GM21825 (cell line): ENCODE results near the gene EPB41L4A.

Experiments used
- ATAC-seq: cut with Tn5 transposase; IDR thresholded peaks from one replicate; pipeline ENCODE4 v1.9.1; 2021; ENCODE audit warnings: mild to moderate bottlenecking, moderate library complexity; ENCODE audit not compliant: unreplicated experiment

The EPB41L4A gene

DNA sequence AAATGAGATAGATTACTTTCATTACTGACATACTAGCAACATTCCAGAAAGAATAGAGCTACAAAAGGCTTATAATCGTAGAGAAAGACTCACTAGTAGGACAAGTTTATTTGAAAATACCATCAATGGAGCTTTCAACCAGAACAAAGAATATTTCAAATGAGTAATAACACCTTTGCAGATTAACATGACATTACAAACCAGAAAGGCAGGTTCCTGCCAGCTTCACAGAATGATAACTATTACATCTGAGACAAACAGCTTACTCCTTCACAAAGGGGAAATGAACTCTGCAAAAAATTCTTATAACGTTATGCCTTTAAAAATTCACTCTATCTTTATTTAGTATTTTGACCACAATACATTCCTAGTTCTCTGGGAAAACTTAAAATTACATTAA, 103.1 kb downstream of the EPB41L4A start:
- ATAC-seq: no peak

DNA sequence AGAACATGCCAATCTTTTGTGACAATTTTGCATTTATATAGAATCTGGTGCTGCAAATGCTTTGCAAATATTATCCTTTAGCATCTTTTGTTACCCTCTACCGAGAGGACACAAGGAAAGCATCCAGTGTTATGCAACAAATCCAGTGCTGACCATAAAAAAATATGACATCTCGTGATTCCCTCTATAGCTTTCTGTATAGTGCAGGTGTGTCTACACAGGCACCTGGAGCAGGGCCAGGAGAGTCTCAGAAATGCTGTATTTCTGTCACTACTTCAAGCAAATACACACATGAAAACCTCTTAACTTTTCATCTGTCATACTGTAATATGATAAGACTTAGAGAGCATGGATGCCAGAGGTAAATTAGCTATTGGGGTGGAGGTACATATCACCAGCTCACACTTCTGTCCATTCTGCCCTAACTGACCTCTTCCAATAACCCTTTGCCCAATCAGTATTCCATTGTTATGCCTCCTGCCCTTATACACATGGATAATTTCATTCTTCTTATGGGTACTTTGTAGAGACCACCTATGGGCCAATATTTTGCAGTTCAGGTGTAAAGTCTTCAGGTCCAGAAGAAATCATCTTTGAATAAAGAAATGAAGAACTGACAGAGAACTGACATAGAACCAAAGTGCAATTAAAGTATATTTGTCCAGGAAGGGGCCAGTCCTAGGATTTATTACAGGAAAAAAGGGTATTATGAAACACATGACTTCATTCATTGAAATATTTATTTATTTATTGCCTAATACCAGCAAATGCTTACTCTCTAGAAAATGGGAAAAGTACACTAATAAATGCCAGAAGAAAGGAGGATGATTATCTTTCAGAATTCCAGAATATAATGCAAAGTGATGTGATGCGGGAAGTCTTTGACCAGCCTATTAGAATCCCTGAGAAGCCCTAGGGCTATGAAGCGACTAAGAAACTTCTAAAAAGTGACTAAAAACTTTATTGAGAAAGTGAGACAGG, 106.5 kb downstream of the EPB41L4A start:
- no peak for ATAC-seq

DNA sequence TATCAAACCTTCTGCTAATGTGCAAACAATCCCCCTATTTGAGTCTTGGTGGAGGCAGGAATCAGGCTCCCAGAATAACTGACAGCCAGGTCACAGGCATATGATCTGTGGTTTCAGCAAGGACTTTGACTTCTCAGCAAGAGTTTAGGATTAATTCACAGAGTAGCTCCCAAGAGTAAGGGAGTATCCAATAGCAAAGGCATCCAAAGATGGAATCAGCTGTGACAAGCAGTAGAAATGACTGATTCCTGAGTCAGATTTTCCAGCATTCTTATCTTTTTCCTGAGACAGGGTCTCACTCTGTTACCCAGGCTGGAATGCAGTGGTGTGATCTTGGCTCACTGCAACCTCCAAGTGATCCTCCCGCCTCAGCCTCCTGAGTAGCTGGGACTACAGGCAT, 108.3 kb downstream of the EPB41L4A start:
- no peak for ATAC-seq

DNA sequence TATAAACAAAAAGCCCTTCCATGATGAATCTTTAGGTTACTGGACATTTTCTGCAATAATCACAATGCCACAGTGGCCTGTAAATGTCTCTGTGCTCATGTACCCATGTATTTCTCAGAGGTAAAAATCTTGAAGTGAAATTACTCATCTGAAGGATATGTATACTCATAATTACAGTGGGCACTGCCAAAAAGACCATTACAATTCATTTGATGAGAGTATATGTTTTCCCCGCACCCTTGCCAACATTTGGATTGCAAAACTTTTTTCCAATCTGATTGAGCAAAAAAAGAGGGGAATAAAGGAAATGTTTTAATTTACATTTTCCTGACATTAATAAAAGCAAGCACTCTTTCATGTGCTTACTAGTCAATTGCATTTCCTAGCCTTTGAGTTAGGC, 110.5 kb downstream of the EPB41L4A start:
- ATAC-seq: no peak

DNA sequence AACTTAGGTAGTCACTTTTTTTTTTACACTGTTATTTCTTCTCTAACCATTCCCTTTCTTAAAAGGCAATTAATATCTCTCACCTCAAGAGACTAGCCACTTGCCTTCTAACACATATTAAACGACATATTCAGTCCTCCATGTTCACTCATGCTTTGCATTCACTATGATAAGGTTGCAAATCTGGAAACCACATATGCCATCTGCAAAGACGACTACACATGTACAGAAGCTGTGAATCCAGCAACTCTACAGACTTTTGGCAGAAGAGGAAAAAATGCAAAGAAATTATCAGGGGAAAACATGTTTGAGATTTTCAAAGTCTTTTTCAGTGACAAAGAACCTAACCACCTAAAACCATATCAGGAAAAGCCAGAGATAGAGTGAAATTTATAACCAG, 112.1 kb downstream of the EPB41L4A start:
- no peak for ATAC-seq

DNA sequence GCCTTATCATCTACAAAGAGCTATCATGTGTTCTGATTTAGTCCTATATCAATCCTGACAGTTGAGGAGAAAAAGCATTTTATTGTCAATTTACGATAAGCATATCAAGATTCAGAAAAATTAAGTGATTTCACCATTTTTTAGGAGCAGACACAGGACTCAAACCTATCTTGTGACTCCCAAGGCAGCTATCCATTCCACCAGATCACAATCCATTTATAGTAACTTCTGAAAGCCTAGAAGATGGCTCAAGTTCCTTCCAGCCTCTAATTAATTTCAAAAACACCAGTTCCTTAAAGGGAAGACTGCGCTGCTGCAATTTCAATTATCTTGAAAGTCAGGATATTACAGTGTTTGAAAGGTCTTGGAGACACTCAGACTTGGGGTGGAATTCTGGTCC, 114.3 kb downstream of the EPB41L4A start:
- no peak for ATAC-seq

DNA sequence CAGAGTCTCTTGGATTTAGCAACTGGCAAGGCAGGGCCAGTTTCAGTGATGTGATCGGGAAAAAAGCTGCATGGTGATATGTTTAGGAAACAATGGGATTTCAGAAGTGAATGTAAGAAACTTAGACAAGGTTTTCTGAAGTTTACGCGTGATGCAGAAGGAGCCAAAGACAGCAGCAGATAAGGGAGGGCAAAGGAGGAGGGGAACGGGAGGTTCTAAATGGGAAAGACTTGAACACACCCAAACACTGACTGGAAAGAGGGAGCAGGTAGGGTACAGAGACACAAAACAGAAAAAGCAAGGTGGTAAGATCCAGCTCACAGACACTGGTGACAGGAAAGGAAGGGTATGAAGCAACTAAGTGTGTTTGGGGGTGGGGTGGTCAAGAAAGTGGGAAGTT, 115.4 kb downstream of the EPB41L4A start:
- no peak for ATAC-seq

DNA sequence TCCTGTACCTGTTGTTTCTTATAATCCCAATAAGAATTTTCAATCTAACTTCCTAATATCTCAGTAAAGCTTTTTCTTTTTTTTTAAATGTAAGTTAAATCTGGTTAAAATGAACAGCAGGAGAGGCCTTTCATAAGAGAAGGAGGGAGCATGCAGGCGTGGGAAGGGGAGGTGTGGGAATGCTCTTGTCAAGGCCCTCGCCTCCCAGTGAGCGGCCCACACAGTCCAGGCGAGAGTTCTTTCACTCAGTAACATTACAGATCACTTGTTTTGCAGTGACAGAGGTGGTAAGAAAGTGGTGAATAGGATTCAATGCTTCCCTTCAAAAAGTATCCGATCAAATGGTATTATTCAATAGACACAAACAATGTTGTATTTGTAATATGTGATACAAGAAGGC, 125.0 kb downstream of the EPB41L4A start:
- no peak for ATAC-seq

DNA sequence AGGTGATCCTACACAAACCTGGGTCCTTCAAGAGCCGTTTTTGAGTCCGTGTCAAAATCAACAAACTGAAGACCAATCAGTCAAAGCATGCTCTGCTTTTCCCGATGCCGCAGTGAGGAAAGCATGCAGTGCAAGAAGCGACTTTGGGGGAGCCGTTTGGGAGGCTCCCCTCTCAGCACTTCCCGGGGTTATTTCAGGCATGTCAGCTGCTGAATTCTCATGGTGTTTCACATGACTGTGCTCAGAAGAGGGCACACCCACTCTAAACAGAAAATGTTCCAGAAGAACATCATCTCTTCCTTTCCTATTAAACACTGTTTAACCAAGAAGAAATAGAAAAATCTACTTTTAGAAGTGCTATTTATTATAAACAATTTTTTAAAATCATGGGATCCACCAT, 125.5 kb downstream of the EPB41L4A start:
- no peak for ATAC-seq

DNA sequence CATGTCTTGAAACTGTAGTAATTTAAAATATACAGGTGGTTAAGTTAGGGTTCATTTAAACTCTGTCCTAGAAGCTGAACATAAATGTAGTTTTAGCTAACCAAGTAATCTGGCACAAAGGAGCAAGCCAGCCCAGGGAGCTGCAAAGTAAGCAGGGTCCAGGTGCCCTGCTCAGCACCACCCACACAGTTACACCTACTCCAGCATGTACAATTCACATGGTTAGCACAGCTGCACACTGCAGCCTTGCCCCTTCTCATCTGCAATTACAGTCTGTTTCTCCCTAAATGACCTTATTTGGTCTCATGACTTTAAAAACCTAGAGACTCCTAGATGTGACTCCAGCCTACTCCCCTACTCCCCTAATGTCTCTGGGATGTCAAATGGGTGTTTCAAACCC, 128.4 kb downstream of the EPB41L4A start:
- no peak for ATAC-seq

DNA sequence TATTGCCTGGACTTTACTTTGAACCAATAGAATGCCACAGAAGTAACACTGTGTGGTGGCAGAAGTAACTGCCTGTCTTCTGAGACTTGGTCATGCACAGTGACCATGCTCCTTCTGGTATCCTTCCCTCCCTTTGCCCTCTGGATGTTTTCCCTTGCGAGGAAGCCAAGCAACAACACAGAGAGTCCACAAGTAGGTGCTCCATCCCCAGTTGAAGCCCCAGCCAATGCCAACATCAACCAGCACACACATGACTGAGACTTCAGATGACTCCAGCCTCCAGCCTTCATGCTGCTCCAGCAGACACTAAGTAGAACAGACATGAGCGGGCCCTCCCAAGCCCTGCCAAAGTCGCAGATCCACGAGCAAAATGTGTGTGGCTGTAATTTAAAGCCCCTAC, 129.6 kb downstream of the EPB41L4A start:
- ATAC-seq: no peak

DNA sequence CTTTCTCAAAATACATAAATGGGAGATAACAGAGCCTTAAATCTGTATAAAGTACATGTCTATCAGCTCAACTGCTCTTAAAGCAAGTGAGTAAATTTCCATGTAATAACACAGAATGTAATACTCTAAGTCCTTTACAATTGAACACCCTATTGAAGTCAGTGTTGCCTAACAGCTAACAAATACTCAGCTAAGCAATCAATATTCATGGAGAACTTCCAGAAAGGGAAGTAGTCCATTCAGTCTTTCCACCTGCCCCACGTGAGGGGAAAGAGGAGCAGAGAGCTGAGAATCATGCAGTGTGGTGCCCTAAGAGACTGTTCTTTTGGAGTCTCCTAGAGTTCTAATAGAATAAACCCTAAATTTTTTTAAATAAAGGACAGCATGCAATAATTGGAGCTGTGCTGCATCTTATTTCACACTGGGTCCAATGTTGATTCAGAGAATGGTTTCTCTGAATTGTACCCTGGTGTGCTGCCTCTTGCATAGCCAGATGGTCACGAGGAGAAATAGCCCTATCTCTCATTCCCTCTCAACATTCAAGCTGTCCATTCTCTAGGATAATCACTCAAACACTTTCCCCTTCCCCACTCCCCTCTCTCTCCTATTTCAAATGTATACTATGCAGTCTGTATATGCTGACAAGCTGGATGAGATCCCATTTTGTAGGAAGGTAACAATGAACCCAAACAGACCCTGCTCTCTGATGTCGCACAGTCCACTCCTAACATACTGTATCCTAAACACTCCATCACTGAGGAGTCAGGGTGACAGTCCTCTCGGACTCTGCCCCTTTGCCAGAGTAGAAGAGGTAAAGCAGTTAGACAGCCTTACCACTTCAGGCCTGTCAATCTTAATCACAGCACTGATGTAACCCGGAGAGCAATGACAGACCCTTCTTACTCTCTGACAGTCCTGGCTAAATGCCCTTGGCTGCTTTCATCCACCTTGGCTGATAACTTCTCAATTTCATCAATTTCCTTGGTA, 134.8 kb downstream of the EPB41L4A start:
- no peak for ATAC-seq

DNA sequence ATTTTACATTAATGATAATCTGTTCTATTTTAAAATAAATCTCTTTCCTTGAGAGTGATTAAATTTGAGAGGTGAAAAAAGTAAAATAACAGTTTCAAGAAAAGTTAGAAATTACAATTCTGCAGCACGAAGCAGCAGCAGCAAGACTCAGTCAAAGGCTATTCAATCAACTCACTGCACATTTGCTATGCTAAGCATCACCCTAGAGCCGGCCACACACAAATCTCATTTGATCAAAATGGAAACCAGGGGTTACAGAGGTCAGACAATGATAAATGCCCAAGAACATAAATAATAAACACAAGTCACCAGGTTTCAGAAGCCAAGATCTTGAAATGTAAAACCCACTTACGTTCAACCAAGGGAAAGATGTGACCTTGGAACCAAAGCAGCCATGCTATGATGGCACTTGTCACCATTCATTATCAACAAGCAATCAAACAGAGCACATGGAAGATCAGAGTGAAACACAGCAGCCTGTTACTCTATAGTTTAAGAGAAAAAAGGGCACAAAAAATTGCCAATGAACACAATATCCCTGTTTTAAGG, 136.0 kb downstream of the EPB41L4A start:
- no peak for ATAC-seq

DNA sequence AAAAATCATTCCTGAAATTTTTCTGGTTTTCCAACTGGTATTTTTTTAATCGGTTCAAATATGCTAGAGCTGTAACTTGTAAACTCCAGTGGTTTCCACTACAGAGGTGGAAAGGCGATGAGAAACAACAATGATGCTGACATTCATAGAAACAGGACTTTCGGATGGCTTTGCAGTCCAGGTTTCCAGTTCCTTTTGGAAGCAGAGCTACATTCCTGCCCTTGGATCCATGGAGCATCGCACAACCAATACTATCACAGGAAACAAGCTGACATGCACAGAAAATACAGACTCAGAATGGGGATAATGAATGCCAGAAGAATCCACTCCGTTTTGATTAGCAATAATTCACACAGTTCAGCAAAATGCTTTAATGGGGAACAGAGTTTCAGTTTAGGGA, 140.0 kb downstream of the EPB41L4A start:
- no peak for ATAC-seq

DNA sequence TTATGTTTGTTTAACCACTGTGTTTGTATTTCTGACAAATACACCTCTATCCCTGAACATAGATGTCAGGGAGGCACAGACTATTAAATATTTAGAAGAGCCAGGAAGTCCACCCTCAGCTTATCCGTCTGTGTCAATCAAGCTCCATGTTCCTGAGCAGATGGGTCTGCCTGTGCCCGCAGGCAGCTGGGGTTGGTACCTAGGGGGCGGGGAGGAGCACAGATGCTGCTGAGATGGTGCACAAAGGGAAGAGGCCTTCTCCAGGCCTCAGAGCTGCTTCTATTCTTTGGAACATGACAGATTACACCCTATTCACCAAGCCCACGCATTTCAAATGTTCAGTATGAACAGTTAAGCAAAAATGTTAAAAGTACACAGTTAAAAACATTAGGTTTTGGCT, 142.1 kb downstream of the EPB41L4A start:
- no peak for ATAC-seq

DNA sequence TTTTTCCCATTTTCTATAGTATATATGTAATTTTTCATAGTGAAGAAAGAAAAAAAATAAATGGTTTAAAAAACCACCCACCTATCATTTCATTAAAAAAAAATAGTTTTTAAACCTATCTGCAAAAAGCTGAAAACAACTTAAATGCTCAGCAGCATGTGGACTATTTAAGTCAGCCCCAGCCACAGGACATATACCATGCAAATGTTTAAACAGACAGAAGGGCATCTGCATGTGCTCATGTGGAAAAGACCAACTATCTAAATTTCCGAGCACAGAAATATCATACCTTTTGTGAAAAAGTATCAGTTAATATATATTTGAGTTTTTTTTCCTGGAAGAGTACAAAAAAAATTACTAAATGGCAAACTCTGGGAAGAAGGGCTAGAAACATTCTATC, 143.4 kb downstream of the EPB41L4A start:
- ATAC-seq: no peak

DNA sequence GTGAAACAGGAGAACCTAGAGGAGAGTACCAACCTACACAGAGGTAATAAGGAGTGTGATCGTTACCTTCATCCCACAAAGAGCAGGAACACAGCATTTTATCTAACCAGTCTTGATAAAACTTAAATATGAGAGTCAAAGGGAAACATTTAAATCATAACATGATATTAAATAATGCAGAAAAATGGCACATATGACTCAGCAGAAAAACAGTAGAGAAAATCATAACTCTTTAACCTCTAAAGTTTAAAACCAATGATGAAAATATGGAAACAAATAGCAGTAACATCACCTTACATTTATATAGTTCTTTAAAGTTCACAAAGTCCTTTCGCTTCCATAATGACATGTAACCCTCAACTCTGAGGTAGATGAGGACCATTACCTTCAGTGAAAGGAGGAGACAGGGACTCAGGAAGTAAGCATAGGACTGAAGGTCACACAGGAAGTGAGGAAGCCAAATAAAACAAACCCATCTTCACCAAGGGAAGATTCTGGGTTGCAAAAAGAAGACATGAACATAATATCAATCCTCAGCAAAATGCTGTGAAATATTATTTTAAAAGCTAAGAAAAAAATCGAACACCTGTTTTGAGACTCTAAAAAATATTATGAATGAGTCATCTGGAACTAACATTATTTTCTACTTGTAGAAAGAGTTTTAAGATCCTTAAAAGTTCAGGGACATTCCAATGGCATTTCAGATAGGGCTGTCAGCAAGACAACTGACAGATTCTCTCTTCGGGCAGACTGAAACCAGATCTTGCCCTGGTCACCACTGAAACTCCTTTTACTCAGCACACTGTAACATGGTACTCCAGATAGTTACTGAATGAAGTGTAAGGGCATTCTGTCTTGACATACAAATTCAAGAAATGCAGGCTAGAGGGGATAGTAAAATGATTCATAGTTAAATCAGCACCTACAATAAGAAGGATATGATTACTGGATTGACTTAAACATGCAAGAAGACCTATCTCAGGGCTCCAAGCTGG, 148.5 kb downstream of the EPB41L4A start:
- ATAC-seq: peak; percentile 66

DNA sequence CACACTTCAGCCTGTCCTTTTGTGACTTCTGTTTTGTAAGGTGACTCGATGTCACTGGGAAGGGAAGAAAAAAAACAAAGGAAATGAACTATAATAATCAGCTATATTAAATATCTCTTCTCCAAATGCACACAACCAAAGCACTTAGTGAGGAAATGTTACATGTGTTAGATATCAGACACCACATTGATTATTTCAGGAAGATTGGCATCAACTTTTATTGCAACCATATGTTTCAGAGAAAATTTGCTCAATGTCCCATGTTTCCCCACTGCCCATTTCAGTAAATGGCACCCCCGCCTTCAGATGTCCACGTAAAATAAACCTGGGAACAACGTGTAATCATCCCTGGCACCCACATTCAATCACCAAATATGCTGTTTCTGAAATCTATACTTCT, 151.8 kb downstream of the EPB41L4A start:
- ATAC-seq: no peak

DNA sequence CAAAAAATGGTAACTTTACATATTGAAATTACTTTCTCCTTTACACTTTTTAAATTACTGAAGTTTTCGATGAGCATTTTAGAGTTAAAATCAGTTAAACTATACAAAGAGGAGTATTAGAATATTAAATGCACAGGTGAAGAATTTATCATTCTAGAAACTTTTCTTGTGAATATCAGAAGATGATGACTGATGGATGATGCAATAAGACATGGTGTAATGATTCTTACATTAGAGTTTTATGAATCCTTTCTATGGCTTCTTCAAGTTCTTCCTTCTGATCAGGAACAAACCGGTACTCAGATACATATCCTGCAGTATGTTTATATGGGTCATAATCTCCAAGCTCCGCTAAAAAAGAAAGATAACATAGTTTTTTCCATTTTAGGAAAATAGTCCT, 154.4 kb downstream of the EPB41L4A start:
- ATAC-seq: no peak

DNA sequence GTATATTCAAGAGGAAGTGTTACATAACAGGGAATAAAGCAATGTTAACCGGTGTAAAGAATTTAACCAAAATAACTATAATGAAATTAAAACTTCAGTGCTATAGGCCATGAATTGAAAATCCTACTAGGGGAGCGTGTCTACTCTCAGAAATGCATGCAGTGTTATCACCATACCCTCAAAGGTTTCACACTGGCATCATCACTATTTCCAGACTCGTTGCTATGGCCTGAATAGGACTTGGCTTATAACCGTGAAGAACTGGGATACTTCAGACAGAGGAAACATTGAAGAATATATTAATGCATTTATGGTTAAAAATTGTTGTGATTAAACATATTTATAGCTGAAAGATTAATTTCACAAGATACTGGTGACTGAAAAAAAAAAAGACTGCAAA, 154.9 kb downstream of the EPB41L4A start:
- no peak for ATAC-seq
